NCI-H345 treated with DMSO at 0.1 percent for 48 hours (cell line): ENCODE measurements around the gene CPED1.
"Not testable (repeated sequence)": the region's sequence is repeated elsewhere in the genome, so short reads cannot be mapped to it uniquely, and the experiment has no call there.

ENCODE experiments used
- DNase-seq: peaks from one replicate; lab custom pipeline; 2025; ENCODE audit not compliant: unreplicated experiment; lab: John Stamatoyannopoulos, UW

The CPED1 gene

GRCh38 chr7:120981117-120981516 lies 7.4 kb upstream of the CPED1 start:
- DNase-seq: no peak

DNA sequence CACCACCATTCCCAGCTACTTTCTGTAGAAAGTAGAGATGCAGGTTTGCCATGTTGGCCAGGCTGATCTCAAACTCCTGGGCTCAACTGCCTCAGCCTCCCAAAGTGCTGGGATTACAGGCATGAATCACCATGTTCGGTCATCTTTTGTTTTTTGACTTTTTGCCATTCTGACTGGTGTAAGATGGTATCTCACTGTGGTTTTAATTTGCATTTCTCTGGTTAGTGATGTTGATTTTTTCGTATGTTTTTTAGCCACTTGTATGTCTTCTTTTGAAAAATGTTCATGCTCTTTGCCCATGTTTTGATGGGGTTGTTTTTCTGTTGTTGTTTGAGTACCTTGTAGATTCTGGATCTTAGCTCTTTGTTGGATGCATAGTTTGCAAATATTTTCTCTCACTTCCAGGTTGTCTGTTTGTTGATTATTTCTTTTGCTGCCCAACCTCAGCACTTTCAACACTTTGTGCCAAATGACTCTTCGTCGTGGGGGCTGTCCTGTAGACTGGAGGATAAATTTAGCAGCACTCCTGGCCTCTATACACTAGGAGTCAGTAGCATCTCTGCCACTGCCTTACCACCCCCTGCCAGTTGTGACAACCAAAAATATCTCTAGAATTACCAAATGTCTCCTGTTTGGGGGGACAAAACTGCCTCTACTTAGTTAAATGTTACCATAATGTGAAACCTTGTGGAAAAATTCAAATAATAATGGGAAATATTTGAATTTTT lies 6.5 kb upstream of the CPED1 start:
- DNase-seq: no peak

GRCh38 chr7:120983592-120983991 lies 4.9 kb upstream of the CPED1 start:
- DNase-seq: not testable (repeated sequence)

- no peak for DNase-seq
These were observed 4.1 kb upstream of the CPED1 start for GRCh38 chr7:120984406-120984805.

DNA sequence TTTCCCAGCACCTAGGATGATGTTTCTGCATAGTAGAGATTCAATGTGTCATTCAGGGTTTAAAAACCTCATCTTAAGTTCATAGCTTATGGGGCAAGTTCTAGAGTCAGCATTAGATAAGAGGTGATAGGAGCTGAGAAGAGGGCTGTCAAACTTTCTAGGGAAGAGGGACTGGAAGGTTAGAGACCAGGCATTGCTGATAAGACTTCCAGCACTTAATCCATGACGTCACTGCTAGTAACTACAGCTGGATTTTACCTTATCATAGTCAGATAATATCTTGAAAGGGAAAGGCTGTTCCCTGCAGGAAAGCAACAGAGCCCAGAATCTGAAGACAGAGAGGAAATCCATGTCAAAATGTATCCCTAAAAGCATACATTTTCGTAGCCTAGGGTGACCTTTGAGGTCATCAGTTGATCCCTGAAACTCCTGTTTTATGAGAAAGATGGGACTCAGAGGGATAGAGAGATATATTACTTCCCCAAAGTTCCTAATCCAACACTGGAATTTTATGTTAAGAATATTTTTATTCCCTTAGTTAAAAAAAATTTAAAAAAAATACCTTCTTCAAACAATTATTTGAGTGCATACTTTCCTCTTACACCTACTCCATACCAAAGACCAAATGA lies 3.3 kb upstream of the CPED1 start:
- DNase-seq: no peak

GRCh38 chr7:120985839-120986238 lies 2.7 kb upstream of the CPED1 start:
- DNase-seq: no peak

DNA sequence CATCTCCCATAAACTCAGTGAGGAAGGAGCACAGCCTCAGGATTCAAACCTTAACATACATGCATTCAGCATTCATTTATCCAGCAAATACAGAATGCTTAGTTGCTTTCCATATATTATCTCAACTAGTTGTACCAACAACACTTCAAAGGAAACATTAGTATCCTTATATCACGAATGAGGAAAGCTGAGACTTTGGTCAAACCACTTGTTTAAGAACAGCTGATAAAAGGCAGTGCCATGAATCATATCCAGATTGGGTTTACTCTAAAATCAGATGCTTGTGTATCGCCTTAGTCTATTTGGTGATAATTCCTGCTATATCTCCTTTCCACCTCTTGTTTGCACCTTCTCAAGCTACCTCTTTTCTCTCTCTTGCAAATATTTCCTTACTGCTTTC lies 1.9 kb upstream of the CPED1 start:
- DNase-seq: no peak

GRCh38 chr7:120987280-120987679 lies 1.2 kb upstream of the CPED1 start:
- DNase-seq: no peak

GRCh38 chr7:120987683-120988590 lies 574 bp upstream of the CPED1 start:
- peak; percentile 54 for DNase-seq

DNA sequence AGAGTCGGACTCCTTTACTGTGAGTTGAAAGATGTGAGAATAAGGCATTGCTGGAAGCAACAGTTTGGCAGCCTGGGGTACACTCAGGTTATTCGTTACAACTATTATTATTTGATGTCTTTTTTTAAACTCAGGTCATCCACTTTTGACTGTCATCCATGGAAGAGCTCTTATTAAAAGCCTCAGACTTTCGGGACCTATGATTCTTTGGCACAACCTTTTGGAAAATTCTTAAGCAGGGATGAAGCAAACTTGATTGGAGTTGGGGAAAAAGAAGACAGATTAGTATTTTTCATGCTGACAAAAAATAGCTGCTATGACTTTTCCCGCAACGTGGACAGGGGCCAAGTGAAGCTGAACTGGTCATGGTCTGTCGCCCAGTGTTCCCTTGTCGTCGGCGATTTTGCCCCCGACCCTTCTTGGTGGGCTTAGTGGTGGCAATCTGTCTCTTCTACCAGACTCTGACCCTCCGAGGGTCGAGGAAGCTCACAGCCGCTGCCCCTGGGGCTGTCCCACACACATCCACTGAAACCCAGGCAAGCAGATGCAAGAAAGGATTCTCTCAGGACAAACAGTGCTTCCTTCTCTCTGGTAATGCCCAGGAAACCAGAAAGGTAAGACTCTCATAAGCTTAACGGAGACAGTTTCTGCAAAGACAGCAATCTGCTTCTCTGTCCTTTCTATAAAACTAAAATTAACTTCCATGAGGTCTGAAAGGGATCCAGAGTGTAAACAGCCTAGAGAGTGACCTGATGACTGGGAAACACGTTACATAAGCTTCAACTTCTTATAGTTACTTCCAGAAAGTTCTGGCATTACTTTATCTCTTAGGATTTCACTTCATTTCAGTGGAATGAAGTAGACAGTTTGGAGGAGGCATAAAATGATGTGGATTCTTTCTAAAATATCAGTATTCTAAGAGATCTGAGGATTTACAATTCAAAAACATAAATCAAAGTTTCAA lies 1.0 kb downstream of the CPED1 start:
- no peak for DNase-seq

DNA sequence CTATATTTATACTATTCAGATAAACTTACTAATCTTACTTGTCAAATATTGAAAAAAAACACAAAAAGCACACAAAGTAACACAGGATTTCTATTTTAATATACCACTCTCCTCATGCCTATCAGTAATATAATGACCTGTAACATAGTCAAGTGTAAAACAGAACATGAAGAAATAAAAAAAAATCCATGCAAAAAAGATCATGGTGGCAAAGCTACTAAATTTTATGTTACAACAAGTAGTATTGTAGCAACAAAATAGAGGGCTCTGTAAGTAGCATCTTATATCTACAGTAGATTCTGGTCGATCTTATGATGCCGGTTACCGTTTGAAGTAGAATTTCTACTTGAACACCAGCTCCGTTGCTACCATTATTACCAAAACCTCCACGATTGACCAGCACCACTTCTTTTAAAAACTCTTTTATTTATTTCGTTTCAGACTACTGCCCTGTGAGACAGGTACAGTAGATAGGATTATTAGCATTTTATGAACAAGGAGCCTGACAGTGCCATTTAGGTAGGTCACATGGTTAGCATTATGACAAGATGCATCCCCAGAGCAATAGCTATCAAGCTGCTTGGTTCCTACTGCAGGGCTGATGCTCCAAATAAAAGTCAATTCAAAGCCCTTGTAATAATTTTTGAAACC lies 2.1 kb downstream of the CPED1 start:
- DNase-seq: no peak

- DNase-seq: no peak
These were observed 2.6 kb downstream of the CPED1 start for GRCh38 chr7:120991161-120991560.

DNA sequence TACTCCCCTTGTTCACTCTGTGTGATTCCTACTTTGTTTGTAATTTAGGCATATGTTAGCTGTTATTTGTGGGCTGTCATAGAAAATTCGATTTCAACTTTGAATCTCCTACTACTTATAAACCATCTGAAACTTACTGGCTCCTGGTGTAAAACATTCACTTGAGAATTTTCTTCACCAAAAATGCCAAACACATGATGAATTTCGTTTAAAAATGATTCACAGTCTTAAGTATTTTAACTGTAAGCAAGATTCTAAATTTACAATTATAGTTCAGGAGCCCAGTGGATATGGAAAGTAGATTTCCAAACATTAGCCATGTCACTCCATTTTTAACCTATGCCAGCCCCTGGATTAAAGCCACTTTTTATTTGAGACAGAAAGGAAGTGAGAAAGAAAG lies 3.1 kb downstream of the CPED1 start:
- DNase-seq: no peak

GRCh38 chr7:120992272-120992964 lies 3.9 kb downstream of the CPED1 start:
- DNase-seq: no peak

- no peak for DNase-seq
These were observed 4.5 kb downstream of the CPED1 start for GRCh38 chr7:120992965-120993494.

GRCh38 chr7:120993553-120994191 lies 5.2 kb downstream of the CPED1 start:
- no peak for DNase-seq

DNA sequence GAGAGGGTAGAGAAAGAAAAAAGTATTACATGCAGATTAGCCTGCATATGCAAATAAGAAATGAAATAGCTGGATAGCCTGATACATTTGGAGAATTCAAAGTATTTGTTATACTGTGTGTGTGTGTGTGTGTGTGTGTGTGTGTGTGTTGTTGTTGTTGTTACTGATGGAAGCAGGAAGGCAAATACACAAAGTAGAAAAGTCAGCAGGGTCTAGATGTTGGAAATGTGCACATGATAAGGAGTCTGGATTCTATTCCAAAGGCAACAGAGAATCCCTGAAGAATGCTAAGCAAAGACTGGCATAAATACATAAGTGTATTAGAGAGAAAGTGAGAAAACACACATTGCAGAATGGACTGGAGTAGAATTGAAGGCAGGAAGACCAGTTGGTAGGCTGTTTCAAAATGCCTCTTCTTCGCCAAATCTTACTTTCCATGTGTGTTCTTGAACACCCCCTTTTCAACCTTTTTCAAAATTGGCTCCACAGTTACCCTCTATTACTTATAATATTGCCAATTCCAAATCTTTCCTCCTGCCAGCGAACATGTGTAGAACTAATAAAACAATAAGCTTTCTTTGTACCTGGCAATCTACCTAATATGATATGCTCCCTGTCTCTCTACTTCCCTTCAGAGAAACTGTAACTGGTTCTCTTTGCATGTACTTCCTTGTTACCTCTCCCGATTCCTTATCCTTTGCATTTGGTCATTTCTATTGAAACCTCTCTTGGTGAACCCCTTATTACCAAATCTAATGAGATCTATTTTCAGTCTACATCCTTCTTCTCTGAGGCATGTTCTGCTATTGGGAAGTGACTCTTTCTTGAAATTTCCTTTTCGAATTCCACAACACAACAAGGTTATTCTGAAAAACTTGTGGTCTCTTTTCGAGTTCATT lies 6.2 kb downstream of the CPED1 start:
- DNase-seq: no peak

DNA sequence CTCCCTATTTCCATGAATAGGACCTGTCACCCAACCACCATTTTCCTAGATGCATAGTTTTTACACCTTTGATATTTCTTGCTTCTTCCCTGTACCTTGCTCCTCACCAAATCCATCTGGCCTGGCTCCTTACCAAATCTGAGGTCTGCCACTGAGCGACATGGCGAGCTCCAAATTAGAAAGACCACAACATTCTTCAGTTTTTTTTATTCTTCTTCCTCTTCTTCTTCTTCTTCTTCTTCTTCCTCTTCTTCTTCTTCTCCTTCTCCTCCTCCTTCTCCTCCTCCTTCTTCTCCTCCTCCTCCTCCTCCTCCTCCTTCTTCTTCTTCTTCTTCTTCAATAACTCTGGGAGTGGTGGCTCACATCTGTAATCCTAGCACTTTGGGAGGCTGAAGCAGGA lies 7.1 kb downstream of the CPED1 start:
- DNase-seq: no peak
